HepG2 (cell line): Measurements from ENCODE around the gene SEPHS2. TPM values are rescaled to one million over a fixed set of nuclear protein-coding genes. Genes with fewer than 3 reads are reported as not detected.
A peak's percentile ranks its signal among the peaks of the same experiment; 100 is the strongest.

Experiments
- AKAP8 ChIP-seq: sonication (generic); formaldehyde crosslinking; IDR thresholded peaks from 2 replicates; pipeline ENCODE4 v1.5.1; 2020; ENCODE audit warnings: mild to moderate bottlenecking, missing genetic modification reagents
- FOXP4 ChIP-seq: sonication (generic); formaldehyde crosslinking; IDR thresholded peaks from 2 replicates; pipeline ENCODE4 v1.4.0; 2020; ENCODE audit warnings: missing genetic modification reagents
- JDP2 ChIP-seq: sonication (generic); formaldehyde crosslinking; IDR thresholded peaks from 2 replicates; pipeline ENCODE4 v1.8.1; 2022; ENCODE audit warnings: missing genetic modification reagents, borderline replicate concordance
- JUN ChIP-seq: sonication (generic); formaldehyde crosslinking; IDR thresholded peaks from 2 replicates; pipeline ENCODE4 v1.4.0; 2020; ENCODE audit warnings: mild to moderate bottlenecking, missing genetic modification reagents
- STAT5B ChIP-seq: sonication (generic); formaldehyde crosslinking; IDR thresholded peaks from 2 replicates; pipeline ENCODE4 v1.4.0; 2020; ENCODE audit warnings: missing genetic modification reagents
- THAP11 ChIP-seq: IDR thresholded peaks from 2 replicates; pipeline ENCODE4 v1.6.1; 2016; ENCODE audit warnings: missing biosample characterization, missing genetic modification reagents
- ZNF101 ChIP-seq: sonication (generic); formaldehyde crosslinking; IDR thresholded peaks from 2 replicates; pipeline ENCODE4 v1.4.0; 2020; ENCODE audit warnings: mild to moderate bottlenecking, low read depth, missing genetic modification reagents, borderline replicate concordance
- ZNF234 ChIP-seq: sonication (generic); formaldehyde crosslinking; conservative IDR thresholded peaks from 2 replicates; pipeline ENCODE4 v1.5.1; 2020; ENCODE audit warnings: mild to moderate bottlenecking, missing genetic modification reagents
- ZNF354B ChIP-seq: sonication (generic); formaldehyde crosslinking; IDR thresholded peaks from 2 replicates; pipeline ENCODE4 v1.8.0; 2022; ENCODE audit warnings: mild to moderate bottlenecking, missing genetic modification reagents
- ZNF512B ChIP-seq: sonication (generic); formaldehyde crosslinking; IDR thresholded peaks from 2 replicates; pipeline ENCODE4 v1.5.1; 2020; ENCODE audit warnings: missing genetic modification reagents, mild to moderate bottlenecking, borderline replicate concordance
- ZNF777 ChIP-seq: sonication (generic); formaldehyde crosslinking; IDR thresholded peaks from 2 replicates; pipeline ENCODE4 v1.4.0; 2020; ENCODE audit warnings: missing genetic modification reagents
- polyA plus RNA-seq, 8 experiments: library from polyadenylated mRNA; depleted of rRNA in 3 of 8; stranded (reverse) in 7 of 8; unstranded in 1 of 8; fragments of >200 nt; fragmentation: Illumina TruSeq in 4 of 8; extraction: Trizol in 4 of 8; gene quantifications; 2 replicates each; pipeline versions ENCODE4 v1.2.1 to v1.2.3, GENCODE V29; 2011 to 2016; ENCODE audit warnings: low read depth in 4 of 8, missing spikeins in 1 of 8, mixed read lengths in 1 of 8; ENCODE audit not compliant: insufficient read depth in 1 of 8
- total RNA-seq, 5 experiments: library from RNA; depleted of rRNA; stranded (reverse); fragments of >200 nt; fragmentation: Illumina TruSeq; extraction: Trizol; gene quantifications; 2 replicates each; pipeline ENCODE4 v1.2.3, GENCODE V29; 2016; ENCODE audit warnings: low read depth in 1 of 5
- TF ChIP-seq, protein P1 (sequence below): sonication (generic); formaldehyde crosslinking; IDR thresholded peaks from 2 replicates; pipeline ENCODE4 v1.4.0; 2020; ENCODE audit warnings: missing genetic modification reagents
- TF ChIP-seq, protein P2 (sequence below): sonication (generic); formaldehyde crosslinking; IDR thresholded peaks from 2 replicates; pipeline ENCODE4 v1.4.0; 2020; ENCODE audit warnings: low read depth, mild to moderate bottlenecking, missing genetic modification reagents
- TF ChIP-seq, protein P3 (sequence below): sonication (generic); formaldehyde crosslinking; IDR thresholded peaks from 2 replicates; pipeline ENCODE4 v1.4.0; 2020; ENCODE audit warnings: mild to moderate bottlenecking, missing genetic modification reagents
- TF ChIP-seq, protein P4 (sequence below): IDR thresholded peaks from 2 replicates; pipeline ENCODE4 v1.6.1; 2018; ENCODE audit warnings: missing genetic modification reagents

SEPHS2 gene
- total and polyA plus RNA-seq, 2 of the 13 experiments (the other 11 are each of a cell fraction or from before 2014, with no cell fraction given): 20.7 to 127 TPM

- TF ChIP-seq ZNF512B (CRISPR knock-in tag) (no peak), ZNF101 (no peak), JDP2 (CRISPR knock-in tag) (no peak), AKAP8 (CRISPR knock-in tag) (no peak; the same call in 1 of the 2 replicates), FOXP4 (no peak; the same call in 1 of the 2 replicates), STAT5B (CRISPR knock-in tag) (no peak), JUN (CRISPR knock-in tag) (no peak), ZNF777 (CRISPR knock-in tag) (no peak), ZNF354B (CRISPR knock-in tag) (no peak), THAP11 (CRISPR knock-in tag) (no peak; the same call in 1 of the 2 replicates), ZNF234 (no peak)
- TF ChIP-seq, protein P1, sequence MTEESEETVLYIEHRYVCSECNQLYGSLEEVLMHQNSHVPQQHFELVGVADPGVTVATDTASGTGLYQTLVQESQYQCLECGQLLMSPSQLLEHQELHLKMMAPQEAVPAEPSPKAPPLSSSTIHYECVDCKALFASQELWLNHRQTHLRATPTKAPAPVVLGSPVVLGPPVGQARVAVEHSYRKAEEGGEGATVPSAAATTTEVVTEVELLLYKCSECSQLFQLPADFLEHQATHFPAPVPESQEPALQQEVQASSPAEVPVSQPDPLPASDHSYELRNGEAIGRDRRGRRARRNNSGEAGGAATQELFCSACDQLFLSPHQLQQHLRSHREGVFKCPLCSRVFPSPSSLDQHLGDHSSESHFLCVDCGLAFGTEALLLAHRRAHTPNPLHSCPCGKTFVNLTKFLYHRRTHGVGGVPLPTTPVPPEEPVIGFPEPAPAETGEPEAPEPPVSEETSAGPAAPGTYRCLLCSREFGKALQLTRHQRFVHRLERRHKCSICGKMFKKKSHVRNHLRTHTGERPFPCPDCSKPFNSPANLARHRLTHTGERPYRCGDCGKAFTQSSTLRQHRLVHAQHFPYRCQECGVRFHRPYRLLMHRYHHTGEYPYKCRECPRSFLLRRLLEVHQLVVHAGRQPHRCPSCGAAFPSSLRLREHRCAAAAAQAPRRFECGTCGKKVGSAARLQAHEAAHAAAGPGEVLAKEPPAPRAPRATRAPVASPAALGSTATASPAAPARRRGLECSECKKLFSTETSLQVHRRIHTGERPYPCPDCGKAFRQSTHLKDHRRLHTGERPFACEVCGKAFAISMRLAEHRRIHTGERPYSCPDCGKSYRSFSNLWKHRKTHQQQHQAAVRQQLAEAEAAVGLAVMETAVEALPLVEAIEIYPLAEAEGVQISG (CRISPR knock-in tag): no peak
- TF ChIP-seq, protein P2, sequence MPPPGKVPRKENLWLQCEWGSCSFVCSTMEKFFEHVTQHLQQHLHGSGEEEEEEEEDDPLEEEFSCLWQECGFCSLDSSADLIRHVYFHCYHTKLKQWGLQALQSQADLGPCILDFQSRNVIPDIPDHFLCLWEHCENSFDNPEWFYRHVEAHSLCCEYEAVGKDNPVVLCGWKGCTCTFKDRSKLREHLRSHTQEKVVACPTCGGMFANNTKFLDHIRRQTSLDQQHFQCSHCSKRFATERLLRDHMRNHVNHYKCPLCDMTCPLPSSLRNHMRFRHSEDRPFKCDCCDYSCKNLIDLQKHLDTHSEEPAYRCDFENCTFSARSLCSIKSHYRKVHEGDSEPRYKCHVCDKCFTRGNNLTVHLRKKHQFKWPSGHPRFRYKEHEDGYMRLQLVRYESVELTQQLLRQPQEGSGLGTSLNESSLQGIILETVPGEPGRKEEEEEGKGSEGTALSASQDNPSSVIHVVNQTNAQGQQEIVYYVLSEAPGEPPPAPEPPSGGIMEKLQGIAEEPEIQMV: 0 out of 2 replicates have a peak, but pooled peaks have one; percentile 23
- TF ChIP-seq, protein P3, sequence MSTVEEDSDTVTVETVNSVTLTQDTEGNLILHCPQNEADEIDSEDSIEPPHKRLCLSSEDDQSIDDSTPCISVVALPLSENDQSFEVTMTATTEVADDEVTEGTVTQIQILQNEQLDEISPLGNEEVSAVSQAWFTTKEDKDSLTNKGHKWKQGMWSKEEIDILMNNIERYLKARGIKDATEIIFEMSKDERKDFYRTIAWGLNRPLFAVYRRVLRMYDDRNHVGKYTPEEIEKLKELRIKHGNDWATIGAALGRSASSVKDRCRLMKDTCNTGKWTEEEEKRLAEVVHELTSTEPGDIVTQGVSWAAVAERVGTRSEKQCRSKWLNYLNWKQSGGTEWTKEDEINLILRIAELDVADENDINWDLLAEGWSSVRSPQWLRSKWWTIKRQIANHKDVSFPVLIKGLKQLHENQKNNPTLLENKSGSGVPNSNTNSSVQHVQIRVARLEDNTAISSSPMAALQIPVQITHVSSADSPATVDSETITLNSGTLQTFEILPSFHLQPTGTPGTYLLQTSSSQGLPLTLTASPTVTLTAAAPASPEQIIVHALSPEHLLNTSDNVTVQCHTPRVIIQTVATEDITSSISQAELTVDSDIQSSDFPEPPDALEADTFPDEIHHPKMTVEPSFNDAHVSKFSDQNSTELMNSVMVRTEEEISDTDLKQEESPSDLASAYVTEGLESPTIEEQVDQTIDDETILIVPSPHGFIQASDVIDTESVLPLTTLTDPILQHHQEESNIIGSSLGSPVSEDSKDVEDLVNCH (CRISPR knock-in tag): no peak
- TF ChIP-seq, protein P4, sequence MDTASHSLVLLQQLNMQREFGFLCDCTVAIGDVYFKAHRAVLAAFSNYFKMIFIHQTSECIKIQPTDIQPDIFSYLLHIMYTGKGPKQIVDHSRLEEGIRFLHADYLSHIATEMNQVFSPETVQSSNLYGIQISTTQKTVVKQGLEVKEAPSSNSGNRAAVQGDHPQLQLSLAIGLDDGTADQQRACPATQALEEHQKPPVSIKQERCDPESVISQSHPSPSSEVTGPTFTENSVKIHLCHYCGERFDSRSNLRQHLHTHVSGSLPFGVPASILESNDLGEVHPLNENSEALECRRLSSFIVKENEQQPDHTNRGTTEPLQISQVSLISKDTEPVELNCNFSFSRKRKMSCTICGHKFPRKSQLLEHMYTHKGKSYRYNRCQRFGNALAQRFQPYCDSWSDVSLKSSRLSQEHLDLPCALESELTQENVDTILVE (CRISPR knock-in tag): 0 out of 2 replicates have a peak, but pooled peaks have one; percentile 11
Observed at GRCh38 chr16:30444231-30445148, 1.2 kb downstream of the SEPHS2 start (continued).
